H1 (cell line): Measurements from ENCODE around the gene NDUFB10. TPM values are rescaled to one million over a fixed set of nuclear protein-coding genes. Genes with fewer than 3 reads are reported as not detected.
A peak's percentile ranks its signal among the peaks of the same experiment; 100 is the strongest.
"Not testable (repeated sequence)": the region's sequence is repeated elsewhere in the genome, so short reads cannot be mapped to it uniquely, and the experiment has no call there.

Experiments used
- CTCF ChIA-PET: fragments of 300-600 bp; sonication (Branson Sonifier 250); formaldehyde crosslinking; loops from one replicate; lab custom pipeline; 2021; ENCODE audit not compliant: partially characterized antibody; lab: Charles Lee
- POLR2A ChIA-PET: fragments of 300-600 bp; sonication (Branson Sonifier 250); formaldehyde crosslinking; loops from one replicate; lab custom pipeline; 2021; ENCODE audit warnings: inconsistent platforms; ENCODE audit not compliant: partially characterized antibody; lab: Charles Lee
- DNase-seq, 2 experiments: peaks; one replicate each; pipeline versions ENCODE4 v3.0.0 to v3.0.0-alpha.2; 2010 to 2022; ENCODE audit warnings: low spot score in 2 of 2, low read depth in 1 of 2, mixed read lengths in 1 of 2
- FAIRE-seq: peaks from 2 replicates; lab custom pipeline; 2011; peaks lifted over from hg19 to GRCh38; lab: Jason Lieb, UNC
- H2AFZ ChIP-seq: 2 replicates; pipeline ENCODE4 v1.8.1; 2012; ENCODE audit warnings: low read length, inconsistent platforms
- H2AK5ac ChIP-seq: 2 replicates; pipeline ENCODE4 v1.6.1; 2013; ENCODE audit warnings: low read depth, low read length
- H2BK120ac ChIP-seq: replicated peaks from 2 replicates; pipeline ENCODE3; 2013; ENCODE audit warnings: low read depth, low read length, inconsistent platforms
- H2BK12ac ChIP-seq: 2 replicates; pipeline ENCODE4 v1.6.1; 2013; ENCODE audit warnings: low read depth, low read length
- H2BK15ac ChIP-seq: 2 replicates; pipeline ENCODE4 v1.6.1; 2013; ENCODE audit warnings: low read length
- H2BK20ac ChIP-seq: 2 replicates; pipeline ENCODE4 v1.6.1; 2013; ENCODE audit warnings: low read length
- H2BK5ac ChIP-seq: 2 replicates; pipeline ENCODE4 v1.6.1; 2013; ENCODE audit warnings: low read depth, low read length
- H3K14ac ChIP-seq: 2 replicates; pipeline ENCODE4 v1.6.1; 2013; ENCODE audit warnings: inconsistent platforms; ENCODE audit not compliant: insufficient read length
- H3K18ac ChIP-seq: 2 replicates; pipeline ENCODE4 v1.6.1; 2013; ENCODE audit warnings: low read length; ENCODE audit errors: extremely low read depth
- H3K23ac ChIP-seq: 2 replicates; pipeline ENCODE4 v1.6.1; 2013; ENCODE audit warnings: inconsistent platforms; ENCODE audit not compliant: insufficient read length
- H3K23me2 ChIP-seq: 2 replicates; pipeline ENCODE4 v1.6.1; 2013; ENCODE audit warnings: low read depth, low read length
- H3K27ac ChIP-seq: 2 replicates; pipeline ENCODE4 v1.6.1; 2011; ENCODE audit warnings: low read depth, low read length, inconsistent platforms
- H3K27me3 ChIP-seq, 4 experiments: replicated peaks in 1 of 4; 1 replicate in 1 of 4; 2 replicates in 3 of 4; pipeline versions ENCODE4 v1.6.1 to v1.8.1; 2011 to 2013; ENCODE audit warnings: low read length in 3 of 4, mild to moderate bottlenecking in 3 of 4, inconsistent platforms in 2 of 4, mixed read lengths in 2 of 4, moderate library complexity in 1 of 4; ENCODE audit not compliant: control insufficient read depth in 3 of 4, insufficient read depth in 3 of 4; ENCODE audit errors: extremely low read depth in 1 of 4
- H3K36me3 ChIP-seq, 4 experiments: 2 replicates each; pipeline versions ENCODE4 v1.6.1 to v1.8.1; 2011 to 2013; ENCODE audit warnings: mild to moderate bottlenecking in 4 of 4, low read length in 3 of 4, moderate library complexity in 2 of 4, control low read depth in 1 of 4, inconsistent platforms in 1 of 4; ENCODE audit not compliant: insufficient read depth in 4 of 4, control insufficient read depth in 2 of 4
- H3K4ac ChIP-seq: replicated peaks from 2 replicates; pipeline ENCODE3; 2013; ENCODE audit warnings: low read length, low read depth, mixed read lengths, inconsistent platforms; ENCODE audit not compliant: insufficient read length
- H3K4me1 ChIP-seq, 4 experiments: replicated peaks in 1 of 4; 1 replicate in 1 of 4; 2 replicates in 3 of 4; pipeline versions ENCODE4 v1.6.1 to v1.8.1; 2011 to 2013; ENCODE audit warnings: low read length in 3 of 4, inconsistent platforms in 2 of 4, mixed read lengths in 1 of 4; ENCODE audit not compliant: insufficient read depth in 4 of 4, control insufficient read depth in 3 of 4
- H3K4me2 ChIP-seq, 2 experiments: 2 replicates each; pipeline versions ENCODE4 v1.6.1 to v1.8.1; 2011 to 2013; ENCODE audit warnings: low read depth in 2 of 2, low read length in 2 of 2, control low read depth in 1 of 2, inconsistent platforms in 1 of 2, mild to moderate bottlenecking in 1 of 2; ENCODE audit not compliant: insufficient read depth in 1 of 2
- H3K4me3 ChIP-seq, 4 experiments: fragments of 200-600, 300-600 bp in 1 of 4; sonication (generic), shearing (Covaris generic), sonication (Bioruptor Twin) in 1 of 4; 2 replicates each; pipeline versions ENCODE4 v1.5.1 to v1.8.1; 2011 to 2016; ENCODE audit warnings: low read length in 4 of 4, low read depth in 3 of 4, control low read depth in 2 of 4, inconsistent platforms in 2 of 4, mild to moderate bottlenecking in 2 of 4, mixed read lengths in 1 of 4, moderate library complexity in 1 of 4; ENCODE audit not compliant: insufficient read depth in 2 of 4; ENCODE audit errors: extremely low read depth in 1 of 4
- H3K56ac ChIP-seq: replicated peaks from 2 replicates; pipeline ENCODE3; 2013; ENCODE audit warnings: low read depth, mild to moderate bottlenecking, mixed read lengths, low read length, inconsistent platforms; ENCODE audit not compliant: insufficient read length
- H3K79me1 ChIP-seq: 2 replicates; pipeline ENCODE4 v1.6.1; 2013; ENCODE audit warnings: low read depth, low read length, control low read depth
- H3K79me2 ChIP-seq, 2 experiments: 2 replicates each; pipeline versions ENCODE4 v1.6.1 to v1.8.1; 2012 to 2013; ENCODE audit warnings: low read length in 2 of 2, mild to moderate bottlenecking in 2 of 2, inconsistent platforms in 1 of 2; ENCODE audit not compliant: insufficient read depth in 2 of 2, control insufficient read depth in 1 of 2
- H3K9ac ChIP-seq, 4 experiments: replicated peaks in 1 of 4; 1 replicate in 1 of 4; 2 replicates in 3 of 4; pipeline versions ENCODE4 v1.6.1 to v1.8.1; 2011 to 2013; ENCODE audit warnings: low read depth in 3 of 4, low read length in 3 of 4, control low read depth in 2 of 4, mild to moderate bottlenecking in 2 of 4, moderate library complexity in 2 of 4, inconsistent platforms in 1 of 4; ENCODE audit errors: extremely low read depth in 1 of 4
- H3K9me3 ChIP-seq, 2 experiments: 2 replicates each; pipeline versions ENCODE4 v1.6.1 to v1.8.1; 2012 to 2013; ENCODE audit warnings: mild to moderate bottlenecking in 2 of 2, moderate library complexity in 2 of 2, control low read depth in 1 of 2, inconsistent platforms in 1 of 2, low read depth in 1 of 2, low read length in 1 of 2, mixed read lengths in 1 of 2; ENCODE audit not compliant: insufficient read depth in 2 of 2
- H4K20me1 ChIP-seq, 2 experiments: replicated peaks in 1 of 2; 2 replicates each; pipeline versions ENCODE3 to v1.8.1; 2011 to 2013; ENCODE audit warnings: inconsistent platforms in 2 of 2, low read length in 2 of 2, mild to moderate bottlenecking in 1 of 2; ENCODE audit not compliant: insufficient read depth in 2 of 2, control insufficient read depth in 1 of 2
- H4K5ac ChIP-seq: 2 replicates; pipeline ENCODE4 v1.6.1; 2013; ENCODE audit warnings: low read length, low read depth, mixed read lengths, inconsistent platforms; ENCODE audit not compliant: insufficient read length
- H4K8ac ChIP-seq: 2 replicates; pipeline ENCODE4 v1.8.0; 2013; ENCODE audit warnings: mild to moderate bottlenecking, moderate library complexity, low read length, inconsistent platforms; ENCODE audit not compliant: insufficient read depth; ENCODE audit errors: extremely low read depth
- H4K91ac ChIP-seq: replicated peaks from 2 replicates; pipeline ENCODE3; 2013; ENCODE audit warnings: low read length, mixed read lengths, inconsistent platforms; ENCODE audit not compliant: insufficient read length
- WGBS, 2 experiments: shearing (Covaris generic) in 1 of 2; methylation state at CpG; one replicate each; pipeline versions ENCODE4 v1.1.6 to v1.1.7; 2013 to 2015; ENCODE audit warnings: low lambda C conversion rate in 2 of 2, mixed read lengths in 2 of 2, inconsistent platforms in 1 of 2, low coverage in 1 of 2, missing lambda C conversion rate in 1 of 2; ENCODE audit not compliant: insufficient replicate concordance in 2 of 2, insufficient coverage in 1 of 2, insufficient read length in 1 of 2; ENCODE audit errors: extremely low coverage in 1 of 2, missing lambda C conversion rate in 1 of 2; 5-methylcytosine and 5-hydroxymethylcytosine counted together
- polyA plus RNA-seq, 7 experiments: library from polyadenylated mRNA; depleted of rRNA in 3 of 7; stranded (reverse) in 5 of 7; unstranded in 2 of 7; fragments of >200 nt in 5 of 7; fragments of 200-250 nt in 2 of 7; gene quantifications; 1 replicate in 5 of 7; 2 replicates in 1 of 7; 4 replicates in 1 of 7; pipeline versions ENCODE4 v1.2.1 to v1.2.3, GENCODE V29; 2011 to 2013; ENCODE audit warnings: missing spikeins in 2 of 7, mixed read lengths in 2 of 7
- total RNA-seq: library from RNA; stranded (reverse); fragmentation: NEBNext Ultra II Directional; extraction: Animal tissue kit (Norgen Biotek cat#: 25700); gene quantifications from 2 replicates; pipeline ENCODE4 v1.2.1, GENCODE V29; 2021

The NDUFB10 gene
- total and polyA plus RNA-seq, 2 of the 8 experiments (the other 6 are each of a cell fraction or from before 2014, with no cell fraction given), result 183 to 194 TPM

DNA sequence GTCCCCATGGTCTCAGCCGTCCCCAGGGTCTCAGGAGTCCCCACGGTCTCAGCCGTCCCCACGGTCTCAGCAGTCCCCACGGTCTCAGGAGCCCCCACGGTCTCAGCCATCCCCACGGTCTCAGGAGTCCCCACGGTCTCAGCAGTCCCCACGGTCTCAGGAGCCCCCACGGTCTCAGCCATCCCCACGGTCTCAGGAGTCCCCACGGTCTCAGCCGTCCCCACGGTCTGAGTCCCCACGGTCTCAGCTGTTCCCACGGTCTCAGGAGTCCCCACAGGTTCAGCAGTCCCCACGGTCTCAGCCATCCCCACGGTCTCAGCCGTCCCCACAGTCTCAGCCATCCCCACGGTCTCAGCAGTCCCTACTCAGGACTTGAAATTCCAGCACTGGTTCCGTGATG is 39.2 kb upstream of the NDUFB10 start:
- peaks cover 4 to 38% (median 23%) of the 10 kb centered on the region in 4 experiments for H3K4me1 ChIP-seq
- not testable (repeated sequence) for FAIRE-seq, H3K4me3 ChIP-seq, H2BK120ac ChIP-seq, H4K20me1 ChIP-seq, H3K23ac ChIP-seq, H3K56ac ChIP-seq, H3K9me3 ChIP-seq, H3K79me2 ChIP-seq, H3K27ac ChIP-seq, H2AFZ ChIP-seq, H2BK20ac ChIP-seq, DNase-seq, H3K18ac ChIP-seq, H4K5ac ChIP-seq, H3K36me3 ChIP-seq, H3K14ac ChIP-seq, H2BK5ac ChIP-seq, H3K9ac ChIP-seq, H3K23me2 ChIP-seq, H3K79me1 ChIP-seq, H4K91ac ChIP-seq, H3K4ac ChIP-seq
- ChIA-PET POLR2A (interaction anchor here (0.9 to 1.8 kb wide), 6 partner anchors 12 to 235 kb away, joined by 3 to 8 read pairs (median 4); partner anchors contain the start of genes RPS2 and TBL3), CTCF (interaction anchor here (0.7 to 2.2 kb wide), 7 partner anchors 9 to 56 kb away, joined by 3 to 6 read pairs (median 3); no protein-coding TSS in a partner anchor)
- H2BK12ac ChIP-seq, result peak overlapping the region; percentile 30; the same call in 1 of the 2 replicates
- peak overlapping the region; percentile 61; the same call in 1 of the 2 replicates for H2BK15ac ChIP-seq
- H3K4me2 ChIP-seq, result peak overlapping the region; percentile 56 to 57; a peak in 3 of 4 replicates
- peak overlapping the region; percentile 18; the same call in 1 of the 2 replicates for H4K8ac ChIP-seq
- 64% methylated on average over 21 of the region's 21 CpGs; no CpG with 5 or more reads in 1 of the 2 experiments for WGBS, 2 experiments
- peaks cover 39 to 88% (median 72%) of the 10 kb centered on the region in 4 experiments for H3K27me3 ChIP-seq
- H2AK5ac ChIP-seq, result 0 out of 2 replicates have a peak overlapping the region, but pooled peaks have one; percentile 61
